ENCODE data around the gene RASSF1. TPM values are rescaled to one million over a fixed set of nuclear protein-coding genes. Genes with fewer than 3 reads are reported as not detected.

The RASSF1 gene
- total and polyA plus RNA-seq, 2 donors (not counting 3 experiments of a cell fraction or from before 2014, with no cell fraction given) = 31.9 to 59.7 TPM

DNA sequence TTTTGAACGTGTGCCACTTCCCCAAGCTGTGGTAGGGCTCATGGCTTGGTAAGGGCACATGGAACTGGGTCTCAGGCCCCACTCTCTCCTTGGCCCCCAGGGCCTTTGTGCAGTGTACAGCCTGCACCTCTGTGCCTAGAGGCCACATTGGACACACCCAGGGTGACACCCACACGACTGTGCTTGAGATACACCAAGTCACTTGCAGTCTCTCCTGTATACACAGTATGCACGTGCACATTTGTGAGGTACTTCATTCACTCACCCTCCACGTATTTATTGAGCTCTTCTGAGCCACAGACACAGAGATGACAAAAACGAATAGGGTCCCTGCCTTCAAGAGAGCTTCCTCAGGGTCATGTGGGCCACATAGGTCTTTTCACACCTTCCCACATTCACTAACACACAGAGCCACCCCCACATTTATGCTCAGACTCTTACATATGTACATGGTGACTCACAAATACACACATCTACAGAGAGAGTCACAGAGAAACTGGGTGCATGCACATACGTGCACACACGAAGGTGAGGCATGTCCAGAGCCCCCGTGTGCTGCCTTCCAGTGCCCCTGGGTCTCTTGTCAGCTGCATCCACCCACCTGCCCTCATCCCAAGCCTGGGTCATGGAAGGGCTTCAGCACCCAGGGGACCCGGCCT lies 28.5 kb upstream of the RASSF1 start:
- POLR2A ChIA-PET = no interaction called here
- no peaks in the 10 kb centered on the region for H3K9me3 ChIP-seq (replicated peaks; ENCODE audit: control insufficient read depth, insufficient read depth, low read length)
- no peaks in the 10 kb centered on the region for H3K9me1 ChIP-seq (replicated peaks; ENCODE audit: control insufficient read depth, extremely low read depth, insufficient read depth, low read length)
- H2AFZ ChIP-seq (ENCODE audit: low read depth, low read length) = no peak overlapping the region
- H3K27me3 ChIP-seq (ENCODE audit: control insufficient read depth in 2 of 2, insufficient read depth in 2 of 2, low read length in 2 of 2) = peaks cover 3 to 5% of the 10 kb centered on the region in 2 experiments
- H3K27ac ChIP-seq (ENCODE audit: insufficient read depth, low read depth, low read length) = no peak overlapping the region
- H3K4me1 ChIP-seq (ENCODE audit: control insufficient read depth, extremely low read depth, insufficient read depth, low read length) = peaks cover 4% of the 10 kb centered on the region
- FAIRE-seq (no peak), DNase-seq (ENCODE audit: low read depth, low spot score) (no peak)
- H4K20me1 ChIP-seq (replicated peaks; ENCODE audit: control insufficient read depth, extremely low read depth, insufficient read depth, low read length) = no peaks in the 10 kb centered on the region
- H3K4me2 ChIP-seq (ENCODE audit: insufficient read depth, low read length) = no peak overlapping the region
- no peak overlapping the region for H3K9ac ChIP-seq (replicated peaks; ENCODE audit: extremely low read depth, insufficient read depth, low read length)
- TF ChIP-seq, protein P1, sequence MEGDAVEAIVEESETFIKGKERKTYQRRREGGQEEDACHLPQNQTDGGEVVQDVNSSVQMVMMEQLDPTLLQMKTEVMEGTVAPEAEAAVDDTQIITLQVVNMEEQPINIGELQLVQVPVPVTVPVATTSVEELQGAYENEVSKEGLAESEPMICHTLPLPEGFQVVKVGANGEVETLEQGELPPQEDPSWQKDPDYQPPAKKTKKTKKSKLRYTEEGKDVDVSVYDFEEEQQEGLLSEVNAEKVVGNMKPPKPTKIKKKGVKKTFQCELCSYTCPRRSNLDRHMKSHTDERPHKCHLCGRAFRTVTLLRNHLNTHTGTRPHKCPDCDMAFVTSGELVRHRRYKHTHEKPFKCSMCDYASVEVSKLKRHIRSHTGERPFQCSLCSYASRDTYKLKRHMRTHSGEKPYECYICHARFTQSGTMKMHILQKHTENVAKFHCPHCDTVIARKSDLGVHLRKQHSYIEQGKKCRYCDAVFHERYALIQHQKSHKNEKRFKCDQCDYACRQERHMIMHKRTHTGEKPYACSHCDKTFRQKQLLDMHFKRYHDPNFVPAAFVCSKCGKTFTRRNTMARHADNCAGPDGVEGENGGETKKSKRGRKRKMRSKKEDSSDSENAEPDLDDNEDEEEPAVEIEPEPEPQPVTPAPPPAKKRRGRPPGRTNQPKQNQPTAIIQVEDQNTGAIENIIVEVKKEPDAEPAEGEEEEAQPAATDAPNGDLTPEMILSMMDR (IDR thresholded peaks at IDR 0.05; ENCODE audit: extremely low read depth in 1 of 2, insufficient read depth in 1 of 2, low read depth in 1 of 2, low read length in 2 of 2) = no peak
- dilution Hi-C loops (cut with MboI; ENCODE audit: extremely low pct_ligation_motif_present, low sequenced_read_pairs) = no loop called here
- no peak overlapping the region for H3K4me3 ChIP-seq (replicated peaks in 1 of 3; ENCODE audit: insufficient read depth in 1 of 3, low read depth in 1 of 3, low read length in 3 of 3)
- H3K79me2 ChIP-seq (ENCODE audit: control insufficient read depth, insufficient read depth, low read length) = no peaks in the 10 kb centered on the region
- intact Hi-C loops (cut with micrococcal nuclease) = no loop called here
- no TSS peak for BruUV-seq (replicated peaks)
- CTCF ChIA-PET = interaction anchor here (3.7 kb wide), 1 partner anchor 174 kb away, joined by 77 read pairs; no protein-coding TSS in a partner anchor
- H3K36me3 ChIP-seq (ENCODE audit: control insufficient read depth in 2 of 2, extremely low read depth in 1 of 2, insufficient read depth in 2 of 2, low read length in 2 of 2) = no peaks in the 10 kb centered on the region

DNA sequence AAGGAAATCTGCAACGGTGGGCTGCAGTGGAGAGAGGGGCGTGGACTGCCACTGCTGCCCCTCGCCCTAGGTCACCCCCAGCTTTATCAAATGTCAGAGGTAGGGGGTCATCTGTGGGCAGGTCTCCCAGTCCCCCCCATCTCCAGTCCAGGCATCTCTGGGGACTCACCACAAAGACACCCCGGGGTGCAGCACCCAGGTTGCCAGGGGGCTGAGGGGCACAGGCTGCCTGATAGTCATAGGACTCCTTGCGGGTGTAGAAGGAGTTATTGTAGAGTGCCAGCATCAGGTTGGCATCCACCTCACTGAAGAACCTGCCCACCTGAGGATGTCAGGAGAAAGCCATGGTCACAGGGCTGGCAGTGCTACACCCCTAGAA lies 25.2 kb upstream of the RASSF1 start:
- no peak overlapping the region for H3K9ac ChIP-seq (replicated peaks; ENCODE audit: extremely low read depth, insufficient read depth, low read length)
- H2AFZ ChIP-seq (ENCODE audit: low read depth, low read length) = no peak overlapping the region
- dilution Hi-C loops (cut with MboI; ENCODE audit: extremely low pct_ligation_motif_present, low sequenced_read_pairs) = no loop called here
- no peak for TF ChIP-seq GATA2 (IDR thresholded peaks at IDR 0.05; ENCODE audit: insufficient read depth, insufficient read length, low read depth, low read length)
- TF ChIP-seq EZH2 (IDR thresholded peaks at IDR 0.05; ENCODE audit: borderline replicate concordance, low read depth, low read length, severe bottlenecking) = no peak
- TF ChIP-seq, protein P2, sequence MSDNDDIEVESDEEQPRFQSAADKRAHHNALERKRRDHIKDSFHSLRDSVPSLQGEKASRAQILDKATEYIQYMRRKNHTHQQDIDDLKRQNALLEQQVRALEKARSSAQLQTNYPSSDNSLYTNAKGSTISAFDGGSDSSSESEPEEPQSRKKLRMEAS (IDR thresholded peaks at IDR 0.05; ENCODE audit: insufficient read depth, insufficient read length) = no peak
- TF ChIP-seq POLR2A (IDR thresholded peaks at IDR 0.05; ENCODE audit: low read depth, low read length) = no peak
- no peak for TF ChIP-seq JUN (IDR thresholded peaks at IDR 0.05; ENCODE audit: borderline replicate concordance, insufficient read depth, insufficient read length, low read depth)
- no peak for TF ChIP-seq FOS (IDR thresholded peaks at IDR 0.05; ENCODE audit: borderline replicate concordance, insufficient read depth, low read length)
- TF ChIP-seq, protein P1 (IDR thresholded peaks at IDR 0.05; ENCODE audit: extremely low read depth in 1 of 2, insufficient read depth in 1 of 2, low read depth in 1 of 2, low read length in 2 of 2) = no peak
- no peak for TF ChIP-seq POLR2AphosphoS5 (IDR thresholded peaks at IDR 0.05; ENCODE audit: insufficient read depth, low read depth, low read length)
- TF ChIP-seq MYC (IDR thresholded peaks at IDR 0.05; ENCODE audit: low read depth, low read length) = no peak
- no peak overlapping the region for H3K4me2 ChIP-seq (ENCODE audit: insufficient read depth, low read length)
- no peak overlapping the region for H3K4me3 ChIP-seq (replicated peaks in 1 of 3; ENCODE audit: insufficient read depth in 1 of 3, low read depth in 1 of 3, low read length in 3 of 3)
- H3K4me1 ChIP-seq (ENCODE audit: control insufficient read depth, extremely low read depth, insufficient read depth, low read length) = peaks cover 4% of the 10 kb centered on the region
- H3K9me1 ChIP-seq (replicated peaks; ENCODE audit: control insufficient read depth, extremely low read depth, insufficient read depth, low read length) = no peaks in the 10 kb centered on the region
- no peaks in the 10 kb centered on the region for H3K9me3 ChIP-seq (replicated peaks; ENCODE audit: control insufficient read depth, insufficient read depth, low read length)
- intact Hi-C loops (cut with micrococcal nuclease) = no loop called here
- BruUV-seq (replicated peaks) = no TSS peak
- H3K27me3 ChIP-seq (ENCODE audit: control insufficient read depth in 2 of 2, insufficient read depth in 2 of 2, low read length in 2 of 2) = peaks cover 3 to 5% of the 10 kb centered on the region in 2 experiments
- ChIA-PET CTCF (interaction anchor here (1.2 kb wide), 2 partner anchors 9 to 17 kb away, joined by 3 read pairs; no protein-coding TSS in a partner anchor), POLR2A (no interaction called here)
- DNase-seq (ENCODE audit: low read depth, low spot score) (no peak), FAIRE-seq (no peak)
- no peak overlapping the region for H3K27ac ChIP-seq (ENCODE audit: insufficient read depth, low read depth, low read length)
- H3K79me2 ChIP-seq (ENCODE audit: control insufficient read depth, insufficient read depth, low read length) = no peaks in the 10 kb centered on the region
- H3K36me3 ChIP-seq (ENCODE audit: control insufficient read depth in 2 of 2, extremely low read depth in 1 of 2, insufficient read depth in 2 of 2, low read length in 2 of 2) = no peaks in the 10 kb centered on the region
- H4K20me1 ChIP-seq (replicated peaks; ENCODE audit: control insufficient read depth, extremely low read depth, insufficient read depth, low read length) = no peaks in the 10 kb centered on the region

Measured in endothelial cell of umbilical vein (primary cell).